ENCODE results near the gene GRM3.

- TF ChIP-seq POLR2AphosphoS5 (IDR thresholded peaks at IDR 0.05), result no peak
- no peak for TF ChIP-seq POLR2A (IDR thresholded peaks at IDR 0.05)
- no peak for TF ChIP-seq CTCF (IDR thresholded peaks at IDR 0.05)
Measured at GRCh38 chr7:86648169-86648568, 4.5 kb downstream of the GRM3 start.
